ENCODE measurements around the gene MRTFB. TPM values are rescaled to one million over a fixed set of nuclear protein-coding genes. Genes with fewer than 3 reads are reported as not detected.

Gene MRTFB
- total RNA-seq, 2 experiments from 2014 or later = 18.0 to 19.4 TPM

DNA sequence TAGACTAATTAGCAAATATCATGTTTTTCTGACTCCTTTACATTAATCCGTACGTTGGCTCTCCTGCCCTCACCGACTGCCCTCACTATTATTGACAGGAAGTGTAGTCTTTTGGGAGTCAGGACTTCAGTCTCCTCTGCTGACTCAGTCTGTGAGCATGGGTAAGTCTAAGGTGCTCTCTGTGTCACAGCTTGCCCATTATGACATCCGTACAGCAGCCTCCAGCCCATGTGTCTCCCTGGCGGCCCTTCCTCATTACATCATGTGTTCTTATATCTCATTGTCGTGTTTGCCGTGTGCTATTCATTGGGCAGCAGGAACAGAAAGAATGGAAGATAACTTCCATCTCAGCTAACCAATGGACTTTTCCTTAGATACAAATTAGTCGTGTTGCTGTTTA lies 77.5 kb downstream of the MRTFB start:
- intact Hi-C loops (cut with DNase I, micrococcal nuclease) = no loop called here
- ATAC-seq (ENCODE audit: poor library complexity) (no peak), DNase-seq (no peak)
- no peaks in the 10 kb centered on the region for H3K27me3 ChIP-seq (ENCODE audit: control insufficient read depth in 1 of 2, insufficient read depth in 2 of 2, low read length in 2 of 2)
- Mint-ChIP-seq H3K27ac (no peak overlapping the region), H3K4me3 (no peak overlapping the region), H3K27me3 (no peaks in the 10 kb centered on the region), H3K9me3 (no peaks in the 10 kb centered on the region), H3K36me3 (ENCODE audit: low read depth) (peaks cover 30% of the 10 kb centered on the region), H3K4me1 (ENCODE audit: low read depth) (no peaks in the 10 kb centered on the region)
- no peaks in the 10 kb centered on the region for H3K36me3 ChIP-seq (ENCODE audit: insufficient read depth, low read length)
- POLR2A ChIA-PET = interaction anchor here (0.7 kb wide), 1 partner anchor 9 kb away, joined by 3 read pairs; no protein-coding TSS in a partner anchor
- CTCF ChIA-PET = interaction anchor here (1.3 kb wide), 1 partner anchor 11 kb away, joined by 3 read pairs; no protein-coding TSS in a partner anchor
- H3K27ac ChIP-seq (ENCODE audit: low read depth in 1 of 2, low read length in 2 of 2) = no peak overlapping the region
- H3K4me3 ChIP-seq (ENCODE audit: low read length) = no peak overlapping the region
- H3K4me1 ChIP-seq (ENCODE audit: insufficient read depth, low read length) = no peaks in the 10 kb centered on the region
- TF ChIP-seq, protein P1, sequence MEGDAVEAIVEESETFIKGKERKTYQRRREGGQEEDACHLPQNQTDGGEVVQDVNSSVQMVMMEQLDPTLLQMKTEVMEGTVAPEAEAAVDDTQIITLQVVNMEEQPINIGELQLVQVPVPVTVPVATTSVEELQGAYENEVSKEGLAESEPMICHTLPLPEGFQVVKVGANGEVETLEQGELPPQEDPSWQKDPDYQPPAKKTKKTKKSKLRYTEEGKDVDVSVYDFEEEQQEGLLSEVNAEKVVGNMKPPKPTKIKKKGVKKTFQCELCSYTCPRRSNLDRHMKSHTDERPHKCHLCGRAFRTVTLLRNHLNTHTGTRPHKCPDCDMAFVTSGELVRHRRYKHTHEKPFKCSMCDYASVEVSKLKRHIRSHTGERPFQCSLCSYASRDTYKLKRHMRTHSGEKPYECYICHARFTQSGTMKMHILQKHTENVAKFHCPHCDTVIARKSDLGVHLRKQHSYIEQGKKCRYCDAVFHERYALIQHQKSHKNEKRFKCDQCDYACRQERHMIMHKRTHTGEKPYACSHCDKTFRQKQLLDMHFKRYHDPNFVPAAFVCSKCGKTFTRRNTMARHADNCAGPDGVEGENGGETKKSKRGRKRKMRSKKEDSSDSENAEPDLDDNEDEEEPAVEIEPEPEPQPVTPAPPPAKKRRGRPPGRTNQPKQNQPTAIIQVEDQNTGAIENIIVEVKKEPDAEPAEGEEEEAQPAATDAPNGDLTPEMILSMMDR (IDR thresholded peaks at IDR 0.05) = no peak
- no peaks in the 10 kb centered on the region for H3K9me3 ChIP-seq (ENCODE audit: control insufficient read depth in 1 of 2, insufficient read depth in 1 of 2, low read length in 2 of 2)

DNA sequence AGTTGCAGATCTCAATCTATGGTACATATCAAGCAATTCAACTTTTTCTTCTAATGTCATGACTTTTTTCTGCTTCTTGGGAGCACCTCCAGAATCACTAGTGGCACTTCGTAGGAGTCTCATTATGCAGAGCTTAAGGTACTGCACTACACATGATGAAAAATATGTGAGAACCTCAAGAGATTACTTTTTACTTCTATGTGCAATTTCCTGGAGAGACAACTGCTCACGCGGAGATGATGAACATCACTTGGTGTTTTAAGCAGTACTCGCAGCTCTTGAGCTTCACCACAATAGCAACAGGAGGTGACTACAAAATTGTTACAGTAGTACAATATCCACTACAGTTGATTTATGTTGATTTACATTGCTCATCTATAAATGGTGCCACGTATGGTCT lies 79.7 kb downstream of the MRTFB start:
- H3K36me3 Mint-ChIP-seq (ENCODE audit: low read depth) = peaks cover 28% of the 10 kb centered on the region
- no peak for DNase-seq
- intact Hi-C loops (cut with DNase I, micrococcal nuclease) = no loop called here

DNA sequence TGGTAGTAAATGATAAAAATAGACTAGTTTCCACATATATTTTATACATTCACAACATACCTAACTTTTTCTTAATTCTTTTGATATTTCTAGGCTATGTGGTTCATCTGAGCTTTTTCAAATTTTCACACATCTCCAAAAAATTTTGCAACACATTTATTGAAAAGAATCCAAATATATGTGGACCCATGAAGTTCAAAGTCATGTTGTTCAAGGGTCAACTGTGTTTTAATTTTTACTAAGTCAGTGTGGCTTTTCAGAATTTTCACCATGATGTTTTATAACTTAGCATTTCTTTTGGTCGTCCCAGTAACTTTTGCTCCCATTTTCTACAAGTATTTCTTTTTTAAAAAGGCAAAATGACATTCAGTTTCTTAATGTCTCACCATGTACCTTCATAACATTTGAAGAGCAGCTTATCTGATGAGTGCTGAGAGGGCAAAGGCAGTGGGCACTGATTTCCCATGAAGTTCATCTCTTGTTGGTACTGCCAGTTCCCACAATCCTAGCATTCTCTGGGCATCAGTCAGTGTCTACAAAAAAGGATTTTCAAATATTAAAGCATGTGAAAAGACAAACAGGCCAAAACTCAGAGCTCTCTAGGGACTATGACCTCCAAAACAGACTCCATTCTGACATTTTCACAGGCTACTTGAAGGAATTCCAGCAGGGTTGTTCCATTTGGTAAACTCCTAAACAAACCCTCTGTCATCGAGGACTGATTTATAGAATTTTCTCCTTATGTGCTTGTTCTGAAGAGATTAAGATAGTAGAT lies 80.3 kb downstream of the MRTFB start:
- H3K36me3 Mint-ChIP-seq (ENCODE audit: low read depth) = peaks cover 28% of the 10 kb centered on the region
- H3K27me3 Mint-ChIP-seq = no peaks in the 10 kb centered on the region
- TF ChIP-seq, protein P1 (IDR thresholded peaks at IDR 0.05) = no peak
- ChIA-PET CTCF (no interaction called here), POLR2A (no interaction called here)
- no peak for ATAC-seq (ENCODE audit: poor library complexity)
- no peak overlapping the region for H3K4me3 ChIP-seq (ENCODE audit: low read length)
- H3K27me3 ChIP-seq (ENCODE audit: control insufficient read depth in 1 of 2, insufficient read depth in 2 of 2, low read length in 2 of 2) = no peaks in the 10 kb centered on the region
- H3K36me3 ChIP-seq (ENCODE audit: insufficient read depth, low read length) = no peaks in the 10 kb centered on the region
- H3K9me3 ChIP-seq (ENCODE audit: control insufficient read depth in 1 of 2, insufficient read depth in 1 of 2, low read length in 2 of 2) = no peaks in the 10 kb centered on the region
- H3K4me1 ChIP-seq (ENCODE audit: insufficient read depth, low read length) = no peaks in the 10 kb centered on the region
- no peaks in the 10 kb centered on the region for H3K4me1 Mint-ChIP-seq (ENCODE audit: low read depth)
- no peak overlapping the region for H3K27ac Mint-ChIP-seq
- no peak overlapping the region for H3K4me3 Mint-ChIP-seq
- H3K27ac ChIP-seq (ENCODE audit: low read depth in 1 of 2, low read length in 2 of 2) = no peak overlapping the region
- intact Hi-C loops (cut with DNase I, micrococcal nuclease) = no loop called here
- H3K9me3 Mint-ChIP-seq = no peaks in the 10 kb centered on the region
- no peak for DNase-seq

More for the DNA sequence above, 79.7 kb downstream of the MRTFB start:
- Mint-ChIP-seq H3K4me3 (no peak overlapping the region), H3K4me1 (ENCODE audit: low read depth) (no peaks in the 10 kb centered on the region), H3K9me3 (no peaks in the 10 kb centered on the region), H3K27me3 (no peaks in the 10 kb centered on the region), H3K27ac (no peak overlapping the region)
- no peak for ATAC-seq (ENCODE audit: poor library complexity)
- H3K4me3 ChIP-seq (ENCODE audit: low read length) = no peak overlapping the region
- no peaks in the 10 kb centered on the region for H3K4me1 ChIP-seq (ENCODE audit: insufficient read depth, low read length)
- no peaks in the 10 kb centered on the region for H3K9me3 ChIP-seq (ENCODE audit: control insufficient read depth in 1 of 2, insufficient read depth in 1 of 2, low read length in 2 of 2)
- ChIA-PET POLR2A (no interaction called here), CTCF (no interaction called here)
- H3K27ac ChIP-seq (ENCODE audit: low read depth in 1 of 2, low read length in 2 of 2) = no peak overlapping the region
- H3K36me3 ChIP-seq (ENCODE audit: insufficient read depth, low read length) = no peaks in the 10 kb centered on the region
- TF ChIP-seq, protein P1 (IDR thresholded peaks at IDR 0.05) = no peak
- no peaks in the 10 kb centered on the region for H3K27me3 ChIP-seq (ENCODE audit: control insufficient read depth in 1 of 2, insufficient read depth in 2 of 2, low read length in 2 of 2)
